Upper lobe of right lung (tissue), 1 donor: Measurements from ENCODE around the gene TNPO3. TPM values are rescaled to one million over a fixed set of nuclear protein-coding genes. Genes with fewer than 3 reads are reported as not detected.

ENCODE experiments used
- ATAC-seq: fragments of 200-7000 bp; cut with Tn5 transposase; one replicate; pipeline ENCODE4 v1.9.1; 2020; ENCODE audit warnings: mild to moderate bottlenecking, moderate library complexity
- DNase-seq: peaks from one replicate; pipeline ENCODE4 v3.0.0-alpha.2; 2020
- H3K27ac ChIP-seq: fragments of 200-600 bp; one replicate; pipeline ENCODE4 v1.8.0; 2022
- H3K27me3 ChIP-seq: fragments of 200-600 bp; one replicate; pipeline ENCODE4 v1.8.0; 2022; ENCODE audit warnings: mild to moderate bottlenecking
- H3K36me3 ChIP-seq: fragments of 200-600 bp; one replicate; pipeline ENCODE4 v1.8.0; 2022
- H3K4me1 ChIP-seq: fragments of 200-600 bp; one replicate; pipeline ENCODE4 v1.8.0; 2022
- H3K4me3 ChIP-seq: fragments of 200-600 bp; one replicate; pipeline ENCODE4 v1.8.0; 2022; ENCODE audit warnings: mild to moderate bottlenecking
- H3K9me3 ChIP-seq: fragments of 200-600 bp; one replicate; pipeline ENCODE4 v1.8.0; 2022
- intact Hi-C: fragments of 100-400 bp; cut with DNase I; formaldehyde crosslinking; loops from one replicate; pipeline ENCODE4 v1.11.0; 2022
- total RNA-seq: library from RNA; stranded (reverse); fragmentation: NEBNext Ultra II Directional; extraction: Animal tissue kit (Norgen Biotek cat#: 25700); gene quantifications from one replicate; pipeline ENCODE4 v1.2.1, GENCODE V29; 2021
- TF ChIP-seq, protein P1 (sequence below): fragments of 200-600 bp; IDR thresholded peaks from one replicate; pipeline ENCODE4 v1.8.0; 2022; ENCODE audit warnings: antibody characterized with exemption
- donor health status: DM: no; HTN: yes; CAD: no; lungs with severe emphysema.

TNPO3 gene
- total RNA-seq, 1 donor from 2014 or later = 31.1 TPM

DNA sequence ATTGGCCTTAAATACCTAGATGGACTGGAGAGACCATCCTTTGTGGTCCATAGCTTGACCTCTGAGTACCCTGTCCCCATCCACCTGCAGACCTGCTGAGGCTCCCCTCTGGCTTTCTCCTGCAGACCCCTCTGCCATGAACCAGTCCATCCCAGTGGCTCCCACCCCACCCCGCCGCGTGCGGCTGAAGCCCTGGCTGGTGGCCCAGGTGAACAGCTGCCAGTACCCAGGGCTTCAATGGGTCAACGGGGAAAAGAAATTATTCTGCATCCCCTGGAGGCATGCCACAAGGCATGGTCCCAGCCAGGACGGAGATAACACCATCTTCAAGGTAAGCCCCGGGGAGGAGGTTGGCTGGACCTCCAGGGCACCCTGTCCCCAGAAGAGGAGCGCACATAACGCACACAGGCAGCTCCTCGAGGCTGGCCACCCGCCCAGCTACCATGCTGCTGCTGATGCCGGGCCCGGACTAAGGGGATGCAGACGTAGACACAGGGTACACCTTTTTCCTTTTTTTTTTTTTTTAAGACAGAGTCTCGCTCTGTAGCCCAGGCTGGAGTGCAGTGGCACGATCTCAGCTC, 112.9 kb downstream of the TNPO3 start:
- H3K27me3 ChIP-seq = peaks cover 15% of the 10 kb centered on the region
- H3K9me3 ChIP-seq = no peaks in the 10 kb centered on the region
- H3K27ac ChIP-seq = no peak overlapping the region
- ATAC-seq (no peak), DNase-seq (peak; percentile 58)
- peaks cover under 1% of the 10 kb centered on the region for H3K36me3 ChIP-seq
- intact Hi-C loops = no loop called here
- H3K4me3 ChIP-seq = no peak overlapping the region
- TF ChIP-seq, protein P1, sequence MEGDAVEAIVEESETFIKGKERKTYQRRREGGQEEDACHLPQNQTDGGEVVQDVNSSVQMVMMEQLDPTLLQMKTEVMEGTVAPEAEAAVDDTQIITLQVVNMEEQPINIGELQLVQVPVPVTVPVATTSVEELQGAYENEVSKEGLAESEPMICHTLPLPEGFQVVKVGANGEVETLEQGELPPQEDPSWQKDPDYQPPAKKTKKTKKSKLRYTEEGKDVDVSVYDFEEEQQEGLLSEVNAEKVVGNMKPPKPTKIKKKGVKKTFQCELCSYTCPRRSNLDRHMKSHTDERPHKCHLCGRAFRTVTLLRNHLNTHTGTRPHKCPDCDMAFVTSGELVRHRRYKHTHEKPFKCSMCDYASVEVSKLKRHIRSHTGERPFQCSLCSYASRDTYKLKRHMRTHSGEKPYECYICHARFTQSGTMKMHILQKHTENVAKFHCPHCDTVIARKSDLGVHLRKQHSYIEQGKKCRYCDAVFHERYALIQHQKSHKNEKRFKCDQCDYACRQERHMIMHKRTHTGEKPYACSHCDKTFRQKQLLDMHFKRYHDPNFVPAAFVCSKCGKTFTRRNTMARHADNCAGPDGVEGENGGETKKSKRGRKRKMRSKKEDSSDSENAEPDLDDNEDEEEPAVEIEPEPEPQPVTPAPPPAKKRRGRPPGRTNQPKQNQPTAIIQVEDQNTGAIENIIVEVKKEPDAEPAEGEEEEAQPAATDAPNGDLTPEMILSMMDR = no peak
- no peaks in the 10 kb centered on the region for H3K4me1 ChIP-seq

DNA sequence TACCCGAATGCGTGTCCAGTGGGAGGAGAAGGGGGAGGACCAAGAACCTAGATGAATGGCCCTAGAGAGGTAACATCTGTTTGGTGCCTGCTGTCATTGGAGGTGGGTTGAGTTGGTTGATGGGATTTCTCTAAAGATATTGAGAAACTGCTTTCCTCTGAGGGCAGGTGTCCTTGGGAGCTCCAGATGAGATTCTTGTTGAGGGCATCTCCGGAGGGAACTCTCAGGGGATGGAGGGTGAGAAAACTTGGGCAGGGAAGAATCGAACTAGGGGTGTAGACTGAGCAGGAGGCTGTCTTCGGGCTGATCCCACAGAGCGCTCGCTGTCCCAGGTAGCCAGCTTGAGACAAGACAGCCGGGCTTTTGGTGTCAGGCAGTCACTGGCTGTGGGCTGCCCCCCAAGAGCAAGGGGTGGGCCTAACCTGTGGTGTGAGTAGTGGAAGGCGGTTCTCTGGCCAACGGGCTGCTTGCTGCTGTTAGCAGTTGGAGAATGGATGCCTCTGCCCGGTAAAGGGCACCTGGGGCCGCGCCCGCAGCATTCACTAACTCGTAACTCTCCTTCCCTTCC, 113.5 kb downstream of the TNPO3 start:
- peak overlapping the region; percentile 60 for H3K27ac ChIP-seq
- no peaks in the 10 kb centered on the region for H3K9me3 ChIP-seq
- TF ChIP-seq, protein P1 = no peak
- ATAC-seq (no peak), DNase-seq (no peak)
- no peaks in the 10 kb centered on the region for H3K36me3 ChIP-seq
- H3K27me3 ChIP-seq = peaks cover 15% of the 10 kb centered on the region
- peak overlapping the region; percentile 60 for H3K4me3 ChIP-seq
- intact Hi-C loops = no loop called here
- no peaks in the 10 kb centered on the region for H3K4me1 ChIP-seq

DNA sequence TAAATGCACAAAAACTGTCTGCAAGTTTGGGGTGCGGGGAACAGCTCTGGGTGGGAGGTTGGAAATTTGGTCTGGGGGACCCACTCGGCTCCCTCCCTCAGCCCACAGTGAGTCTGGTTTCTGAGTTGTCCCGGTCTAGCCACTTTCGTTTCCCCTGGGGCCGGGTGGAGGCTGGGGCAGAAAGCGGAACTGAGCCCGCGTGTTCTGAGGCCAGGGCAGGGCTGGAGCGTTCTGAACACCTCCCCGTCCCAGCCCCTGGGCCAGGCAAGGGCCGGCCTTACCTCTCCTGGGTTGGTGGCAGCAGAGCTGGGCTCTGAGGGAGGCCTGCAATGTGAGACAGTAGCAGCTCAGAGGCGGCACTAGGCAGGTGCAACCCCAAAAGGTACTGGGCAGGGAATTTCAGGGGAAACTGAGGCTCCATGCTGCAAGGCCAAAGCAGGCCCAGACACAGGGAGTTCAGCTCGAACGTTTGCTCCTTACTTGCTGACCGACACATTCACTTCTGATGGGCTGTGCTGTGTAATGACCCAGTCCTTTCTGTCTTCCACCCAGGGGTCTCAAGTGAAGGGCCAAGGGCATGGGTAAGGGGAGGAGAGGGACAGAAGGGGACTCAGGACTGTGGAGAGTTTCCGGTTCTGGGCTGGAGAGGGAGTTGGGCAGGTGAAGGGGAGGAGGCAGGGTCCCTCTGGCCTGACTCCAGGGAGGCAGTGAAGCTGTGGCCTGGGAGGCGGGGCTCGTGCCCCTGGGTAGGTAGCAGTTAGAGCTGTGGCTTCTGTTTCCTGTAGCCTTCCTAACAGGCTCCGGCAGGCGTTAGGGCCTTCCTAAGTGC, 114.2 kb downstream of the TNPO3 start:
- ATAC-seq = peak; percentile 79
- H3K4me1 ChIP-seq = no peaks in the 10 kb centered on the region

DNA sequence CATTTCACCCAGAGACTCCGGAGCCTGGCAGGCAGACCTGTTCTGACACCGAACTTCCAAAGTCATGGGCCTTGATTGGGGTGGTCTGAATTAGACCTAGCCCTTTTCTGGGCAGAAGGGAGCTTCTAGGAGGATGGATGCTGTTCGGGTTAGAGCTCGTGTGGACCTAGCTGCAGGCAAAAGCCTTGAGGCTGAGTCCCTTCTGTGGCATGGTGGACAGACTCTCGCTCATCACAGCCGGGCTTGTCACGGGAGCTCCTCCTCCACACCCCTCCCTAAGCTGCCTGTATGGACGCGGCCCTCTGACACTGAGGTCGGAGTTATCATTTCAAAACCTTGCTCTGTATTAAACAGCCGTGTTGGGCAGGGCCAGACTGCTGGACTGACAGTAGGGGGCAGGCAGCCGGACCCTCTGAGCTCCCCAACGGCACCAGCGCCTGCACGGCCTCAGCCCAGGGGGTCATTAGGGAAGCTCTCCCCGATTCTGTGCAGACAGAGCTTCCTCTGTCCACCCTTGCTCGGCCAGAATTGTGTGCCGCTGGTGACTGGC, 115.0 kb downstream of the TNPO3 start:
- H3K27me3 ChIP-seq = peaks cover 15% of the 10 kb centered on the region
- intact Hi-C loops = no loop called here
- TF ChIP-seq, protein P1 = no peak
- H3K27ac ChIP-seq = peak overlapping the region; percentile 68
- no peaks in the 10 kb centered on the region for H3K36me3 ChIP-seq
- no peaks in the 10 kb centered on the region for H3K9me3 ChIP-seq
- H3K4me1 ChIP-seq = no peaks in the 10 kb centered on the region
- H3K4me3 ChIP-seq = peak overlapping the region; percentile 60
- DNase-seq (peak; percentile 70), ATAC-seq (peak; percentile 35)

More for the DNA sequence above, 114.2 kb downstream of the TNPO3 start:
- H3K36me3 ChIP-seq = no peaks in the 10 kb centered on the region
- peak overlapping the region; percentile 60 for H3K4me3 ChIP-seq
- peak; percentile 88 for DNase-seq
- peak overlapping the region; percentile 68 for H3K27ac ChIP-seq
- TF ChIP-seq, protein P1 = no peak
- H3K9me3 ChIP-seq = no peaks in the 10 kb centered on the region
- intact Hi-C loops = no loop called here
- H3K27me3 ChIP-seq = peaks cover 15% of the 10 kb centered on the region

DNA sequence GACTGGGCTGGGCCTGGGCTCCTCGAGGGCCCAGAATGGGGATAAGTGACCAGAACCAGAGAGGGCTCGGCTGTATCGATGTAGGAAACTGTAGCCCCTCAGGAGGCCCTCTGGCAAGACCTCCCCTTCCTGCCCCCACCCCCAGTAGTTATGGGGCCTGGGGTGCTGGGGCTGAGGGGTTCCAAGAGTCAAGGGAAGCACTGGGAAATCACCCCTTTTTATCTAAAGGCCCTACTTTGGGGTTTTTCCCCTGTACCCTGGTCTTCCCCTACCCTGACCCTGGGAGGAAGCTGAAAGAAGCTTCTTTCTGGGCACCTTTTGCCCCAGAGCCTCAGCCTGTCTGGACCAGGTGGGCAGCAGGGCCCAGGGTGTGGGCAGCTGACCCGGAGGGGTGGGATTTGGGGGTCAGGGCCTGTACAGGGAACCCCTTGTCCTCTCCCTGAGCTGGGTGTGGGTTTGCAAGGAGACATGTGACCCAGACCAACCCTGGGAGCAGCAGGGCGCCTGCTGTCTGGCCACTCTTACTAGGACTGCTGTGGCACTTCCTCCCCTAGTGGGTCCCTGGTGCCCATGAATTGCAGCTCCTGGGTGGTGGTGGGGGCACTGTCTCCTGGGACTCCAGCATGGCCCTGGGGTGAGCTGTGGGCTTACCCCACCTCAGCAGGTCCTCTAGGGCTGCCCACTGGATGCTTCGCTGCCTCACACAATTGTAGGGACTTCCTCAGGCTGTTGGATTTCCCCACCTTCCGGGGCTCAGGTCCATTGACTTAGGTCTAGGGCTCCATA, 115.6 kb downstream of the TNPO3 start:
- TF ChIP-seq, protein P1 = no peak
- H3K4me1 ChIP-seq = no peaks in the 10 kb centered on the region
- ATAC-seq (peak; percentile 56), DNase-seq (peak; percentile 77)
- peaks cover 15% of the 10 kb centered on the region for H3K27me3 ChIP-seq
- H3K36me3 ChIP-seq = no peaks in the 10 kb centered on the region
- H3K4me3 ChIP-seq = peak overlapping the region; percentile 60
- peak overlapping the region; percentile 68 for H3K27ac ChIP-seq
- intact Hi-C loops = no loop called here
- no peaks in the 10 kb centered on the region for H3K9me3 ChIP-seq
